H9 (cell line): Measurements from ENCODE around the gene SRPX. TPM values are rescaled to one million over a fixed set of nuclear protein-coding genes. Genes with fewer than 3 reads are reported as not detected.

Source experiments
- DNase-seq: peaks from one replicate; pipeline ENCODE4 v3.0.0-alpha.2; 2017
- H2AFZ ChIP-seq: one replicate; pipeline ENCODE4 v1.6.1; 2013; ENCODE audit warnings: mild to moderate bottlenecking, low read length, control low read depth, moderate library complexity
- H2AK5ac ChIP-seq: 2 replicates; pipeline ENCODE4 v1.6.1; 2013; ENCODE audit warnings: low read length, control low read depth, mixed read lengths; ENCODE audit not compliant: insufficient read length
- H2BK120ac ChIP-seq: one replicate; pipeline ENCODE4 v1.6.1; 2013; ENCODE audit warnings: low read depth, mild to moderate bottlenecking, low read length, control low read depth, inconsistent platforms; ENCODE audit not compliant: poor library complexity, severe bottlenecking
- H2BK12ac ChIP-seq: 2 replicates; pipeline ENCODE4 v1.6.1; 2013; ENCODE audit warnings: low read length, control low read depth, mixed read lengths, low read depth; ENCODE audit not compliant: insufficient read length
- H2BK15ac ChIP-seq: 2 replicates; pipeline ENCODE4 v1.6.1; 2013; ENCODE audit warnings: low read depth, low read length, control low read depth
- H2BK20ac ChIP-seq: one replicate; pipeline ENCODE4 v1.6.1; 2013; ENCODE audit warnings: low read depth, mild to moderate bottlenecking, low read length, control low read depth, inconsistent platforms; ENCODE audit not compliant: poor library complexity, severe bottlenecking
- H2BK5ac ChIP-seq: 2 replicates; pipeline ENCODE4 v1.6.1; 2013; ENCODE audit warnings: low read length, control low read depth, mixed read lengths; ENCODE audit not compliant: insufficient read length
- H3K14ac ChIP-seq: 2 replicates; pipeline ENCODE4 v1.6.1; 2013; ENCODE audit warnings: low read length, control low read depth; ENCODE audit not compliant: insufficient read depth
- H3K18ac ChIP-seq: 2 replicates; pipeline ENCODE4 v1.6.1; 2013; ENCODE audit warnings: low read depth, mild to moderate bottlenecking, mixed read lengths, low read length, control low read depth; ENCODE audit not compliant: insufficient read length
- H3K23ac ChIP-seq: 2 replicates; pipeline ENCODE4 v1.6.1; 2013; ENCODE audit warnings: low read length, control low read depth, mixed read lengths, low read depth; ENCODE audit not compliant: insufficient read length
- H3K23me2 ChIP-seq: 2 replicates; pipeline ENCODE4 v1.6.1; 2013; ENCODE audit warnings: low read depth, mild to moderate bottlenecking, mixed read lengths, low read length, control low read depth; ENCODE audit not compliant: insufficient read length, poor library complexity, severe bottlenecking
- H3K27ac ChIP-seq: 2 replicates; pipeline ENCODE4 v1.5.1; 2013; ENCODE audit warnings: low read length, control low read depth, mixed read lengths, low read depth; ENCODE audit not compliant: insufficient read length
- H3K27me3 ChIP-seq: 2 replicates; pipeline ENCODE4 v1.6.1; 2013; ENCODE audit warnings: low read length, control low read depth, inconsistent platforms; ENCODE audit not compliant: insufficient read depth
- H3K4ac ChIP-seq: 2 replicates; pipeline ENCODE4 v1.6.1; 2013; ENCODE audit warnings: low read depth, mild to moderate bottlenecking, control low read depth, inconsistent platforms, low read length, moderate library complexity
- H3K4me1 ChIP-seq: 2 replicates; pipeline ENCODE4 v1.6.1; 2013; ENCODE audit warnings: low read length, control low read depth, inconsistent platforms; ENCODE audit not compliant: insufficient read depth
- H3K4me2 ChIP-seq: 2 replicates; pipeline ENCODE4 v1.6.1; 2013; ENCODE audit warnings: low read length, control low read depth, mixed read lengths; ENCODE audit not compliant: insufficient read length, insufficient read depth
- H3K56ac ChIP-seq: 2 replicates; pipeline ENCODE4 v1.6.1; 2013; ENCODE audit warnings: low read depth, mild to moderate bottlenecking, mixed read lengths, low read length, control low read depth; ENCODE audit not compliant: insufficient read length
- H3K79me1 ChIP-seq: 2 replicates; pipeline ENCODE4 v1.6.1; 2013; ENCODE audit warnings: low read depth, mild to moderate bottlenecking, moderate library complexity, low read length, control low read depth, inconsistent platforms; ENCODE audit not compliant: insufficient read depth, poor library complexity, severe bottlenecking
- H3K79me2 ChIP-seq: 2 replicates; pipeline ENCODE4 v1.6.1; 2013; ENCODE audit warnings: low read length, control low read depth, inconsistent platforms; ENCODE audit not compliant: insufficient read depth
- H3K9ac ChIP-seq: 2 replicates; pipeline ENCODE4 v1.6.1; 2013; ENCODE audit warnings: low read length, control low read depth, mixed read lengths; ENCODE audit not compliant: insufficient read length; ENCODE audit errors: extremely low read depth
- H3K9me3 ChIP-seq: one replicate; pipeline ENCODE4 v1.6.1; 2013; ENCODE audit warnings: low read depth, low read length, inconsistent platforms; ENCODE audit not compliant: control insufficient read depth
- H3T11ph ChIP-seq: one replicate; pipeline ENCODE4 v1.6.1; 2013; ENCODE audit warnings: mild to moderate bottlenecking, low read length, control low read depth, inconsistent platforms
- H4K20me1 ChIP-seq: one replicate; pipeline ENCODE4 v1.6.1; 2013; ENCODE audit not compliant: control insufficient read depth, insufficient read length, insufficient read depth
- H4K5ac ChIP-seq: 2 replicates; pipeline ENCODE4 v1.6.1; 2013; ENCODE audit warnings: low read depth, mild to moderate bottlenecking, mixed read lengths, low read length, control low read depth; ENCODE audit not compliant: insufficient read length
- H4K8ac ChIP-seq: replicated peaks from 2 replicates; pipeline ENCODE4 v1.6.1; 2013; ENCODE audit warnings: low read length, control low read depth, mixed read lengths, low read depth; ENCODE audit not compliant: insufficient read length
- H4K91ac ChIP-seq: 2 replicates; pipeline ENCODE4 v1.6.1; 2013; ENCODE audit warnings: low read depth, mild to moderate bottlenecking, moderate library complexity, mixed read lengths, low read length, control low read depth; ENCODE audit not compliant: insufficient read length
- H3K27ac Mint-ChIP-seq, 3 experiments: 2 replicates in 2 of 3; 3 replicates in 1 of 3; pipeline ENCODE4 v1.8.0; 2020 to 2021; ENCODE audit warnings: mixed read lengths in 3 of 3, mild to moderate bottlenecking in 1 of 3, moderate library complexity in 1 of 3
- H3K27me3 Mint-ChIP-seq: 2 replicates; pipeline ENCODE4 v1.8.0; 2021; ENCODE audit warnings: low read depth, mild to moderate bottlenecking, moderate library complexity, mixed read lengths
- H3K36me3 Mint-ChIP-seq, 3 experiments: 2 replicates in 2 of 3; 3 replicates in 1 of 3; pipeline ENCODE4 v1.8.0; 2020 to 2021; ENCODE audit warnings: low read depth in 3 of 3, mixed read lengths in 3 of 3; ENCODE audit not compliant: insufficient read depth in 1 of 3
- H3K4me1 Mint-ChIP-seq, 2 experiments: 2 replicates each; pipeline ENCODE4 v1.8.0; 2020; ENCODE audit warnings: mixed read lengths in 2 of 2
- H3K4me3 Mint-ChIP-seq, 2 experiments: 2 replicates in 1 of 2; 3 replicates in 1 of 2; pipeline ENCODE4 v1.8.0; 2020 to 2021; ENCODE audit warnings: mild to moderate bottlenecking in 2 of 2, mixed read lengths in 2 of 2, moderate library complexity in 1 of 2
- H3K9me3 Mint-ChIP-seq, 2 experiments: 2 replicates in 1 of 2; 3 replicates in 1 of 2; pipeline ENCODE4 v1.8.0; 2020; ENCODE audit warnings: mild to moderate bottlenecking in 2 of 2, mixed read lengths in 2 of 2, moderate library complexity in 1 of 2
- CTCF ChIP-seq: fragments of 200-600 bp; sonication (generic); conservative IDR thresholded peaks from 3 replicates; pipeline ENCODE4 v1.8.0; 2021; ENCODE audit warnings: antibody characterized with exemption, mild to moderate bottlenecking
- WGBS: extraction: QIAGEN DNeasy Blood & Tissue Kit; methylation state at CpG from one replicate; pipeline ENCODE4 v1.1.7; 2013; ENCODE audit warnings: missing lambda C conversion rate, low lambda C conversion rate, mixed read lengths; ENCODE audit not compliant: insufficient read length; ENCODE audit errors: extremely low coverage; 5-methylcytosine and 5-hydroxymethylcytosine counted together
- total RNA-seq: library from RNA; stranded (reverse); gene quantifications from 2 replicates; pipeline ENCODE4 v1.2.1, GENCODE V29; 2021

The SRPX gene
- total RNA-seq, 1 experiment from 2014 or later, result 2.8 TPM

GRCh38 chrX:38262715-38263620 is 42.3 kb upstream of the SRPX start:
- H3K4ac ChIP-seq, result no peak overlapping the region
- no peak overlapping the region for H2BK15ac ChIP-seq
- H3K4me3 Mint-ChIP-seq, result no peak overlapping the region
- no peaks in the 10 kb centered on the region for H4K20me1 ChIP-seq
- H3K4me2 ChIP-seq, result no peak overlapping the region
- H3K79me2 ChIP-seq, result no peaks in the 10 kb centered on the region
- no peak overlapping the region for H3K18ac ChIP-seq
- H3K4me1 ChIP-seq, result no peaks in the 10 kb centered on the region
- no peak overlapping the region for H4K91ac ChIP-seq
- peaks cover 44 to 51% of the 10 kb centered on the region in 2 experiments for H3K9me3 Mint-ChIP-seq
- H2AK5ac ChIP-seq, result no peak overlapping the region
- H2BK20ac ChIP-seq, result no peak overlapping the region
- no peak overlapping the region for H4K8ac ChIP-seq
- H3K9ac ChIP-seq, result no peak overlapping the region
- no CpG with 5 or more reads among the region's 9 CpGs for WGBS
- H3K36me3 Mint-ChIP-seq, result peaks cover 0 to 3% (median 0%) of the 10 kb centered on the region in 3 experiments; a peak in 2 of 7 replicates
- H2BK5ac ChIP-seq, result no peak overlapping the region
- no peak overlapping the region for H3K56ac ChIP-seq
- no peak overlapping the region for H3K27ac ChIP-seq
- H3K23me2 ChIP-seq, result no peaks in the 10 kb centered on the region
- H2BK12ac ChIP-seq, result no peak overlapping the region
- no peak overlapping the region for H3K23ac ChIP-seq
- H2BK120ac ChIP-seq, result no peak overlapping the region
- no peak overlapping the region for H3K27ac Mint-ChIP-seq
- TF ChIP-seq CTCF, result no peak
- no peaks in the 10 kb centered on the region for H3K27me3 ChIP-seq
- no peak for DNase-seq
- H3T11ph ChIP-seq, result no peak overlapping the region
- no peaks in the 10 kb centered on the region for H3K4me1 Mint-ChIP-seq
- no peaks in the 10 kb centered on the region for H3K79me1 ChIP-seq
- H4K5ac ChIP-seq, result no peak overlapping the region
- H3K9me3 ChIP-seq, result no peaks in the 10 kb centered on the region
- no peak overlapping the region for H3K14ac ChIP-seq
- no peaks in the 10 kb centered on the region; the same call in 1 of the 2 replicates for H3K27me3 Mint-ChIP-seq
- no peak overlapping the region for H2AFZ ChIP-seq
